HCT116 (cell line): ENCODE measurements around the gene ARL14EPL. TPM values are rescaled to one million over a fixed set of nuclear protein-coding genes. Genes with fewer than 3 reads are reported as not detected.

ENCODE experiments used
- total RNA-seq: library from RNA; stranded (reverse); gene quantifications from one replicate; pipeline ENCODE4 v1.2.1, GENCODE V29; 2021; ENCODE audit not compliant: unreplicated experiment

Gene ARL14EPL
- total RNA-seq, 1 experiment from 2014 or later, result 22.9 TPM

Other genes with a start within 250 kb of the ARL14EPL start
- gene CDO1, start 215.8 kb upstream of the ARL14EPL start, total RNA-seq, result 0.17 TPM
- 270 TPM for gene ATG12, start 190.9 kb upstream of the ARL14EPL start, total RNA-seq
- gene AP3S1, start 190.5 kb upstream of the ARL14EPL start, total RNA-seq, result 432 TPM
- gene LVRN, start 70.0 kb upstream of the ARL14EPL start, total RNA-seq, result 1.9 TPM
- gene COMMD10, start 52.6 kb downstream of the ARL14EPL start, total RNA-seq, result 35.3 TPM